Loucy (cell line): ENCODE data around the gene RAD50.
A peak's percentile ranks its signal among the peaks of the same experiment; 100 is the strongest.
"Not testable (repeated sequence)": the region's sequence is repeated elsewhere in the genome, so short reads cannot be mapped to it uniquely, and the experiment has no call there.

ENCODE experiments used
- H2AFZ ChIP-seq: fragments of 200-600 bp; sonication (generic); 2 replicates; pipeline ENCODE4 v1.6.0; 2016; ENCODE audit warnings: antibody characterized with exemption, mild to moderate bottlenecking, low read length, moderate library complexity
- H3F3A ChIP-seq: fragments of 200-600 bp; 2 replicates; pipeline ENCODE4 v1.6.0; 2016; ENCODE audit warnings: antibody characterized with exemption, low read depth, mild to moderate bottlenecking
- H3K27me3 ChIP-seq: fragments of 200-600 bp; sonication (generic); 2 replicates; pipeline ENCODE4 v1.6.1; 2014; ENCODE audit warnings: low read length, mild to moderate bottlenecking; ENCODE audit not compliant: insufficient read depth, poor library complexity, severe bottlenecking
- H3K36me3 ChIP-seq: fragments of 200-600 bp; sonication (generic); 2 replicates; pipeline ENCODE4 v1.6.1; 2016; ENCODE audit warnings: low read length; ENCODE audit not compliant: insufficient read depth
- H3K4me1 ChIP-seq: fragments of 200-600 bp; sonication (generic); 2 replicates; pipeline ENCODE4 v1.5.1; 2014; ENCODE audit warnings: low read length, mild to moderate bottlenecking; ENCODE audit not compliant: insufficient read depth, poor library complexity, severe bottlenecking
- H3K4me2 ChIP-seq: fragments of 200-600 bp; sonication (generic); 2 replicates; pipeline ENCODE4 v1.6.0; 2014; ENCODE audit warnings: antibody characterized with exemption, low read length, low read depth, mild to moderate bottlenecking; ENCODE audit not compliant: poor library complexity, severe bottlenecking
- H3K4me3 ChIP-seq: fragments of 200-600 bp; sonication (generic); 2 replicates; pipeline ENCODE4 v1.5.1; 2014; ENCODE audit warnings: low read length, mild to moderate bottlenecking, mixed read lengths; ENCODE audit not compliant: poor library complexity, severe bottlenecking
- H3K79me2 ChIP-seq: fragments of 200-600 bp; sonication (generic); 2 replicates; pipeline ENCODE4 v1.6.1; 2014; ENCODE audit warnings: low read length; ENCODE audit not compliant: insufficient read depth
- H3K9ac ChIP-seq: fragments of 200-600 bp; sonication (generic); 2 replicates; pipeline ENCODE4 v1.6.0; 2014; ENCODE audit warnings: mild to moderate bottlenecking, low read depth, low read length, moderate library complexity; ENCODE audit not compliant: poor library complexity, severe bottlenecking
- H3K9me2 ChIP-seq: fragments of 200-600 bp; sonication (generic); replicated peaks from 2 replicates; pipeline ENCODE4 v1.6.1; 2016; ENCODE audit warnings: low read depth, low read length, mixed read lengths
- H3K9me3 ChIP-seq: fragments of 200-600 bp; sonication (generic); 2 replicates; pipeline ENCODE4 v1.6.1; 2014; ENCODE audit warnings: mild to moderate bottlenecking, antibody characterized with exemption, low read length, low read depth; ENCODE audit not compliant: insufficient read depth
- H4K20me1 ChIP-seq: fragments of 200-600 bp; sonication (generic); 2 replicates; pipeline ENCODE4 v1.6.0; 2014; ENCODE audit warnings: antibody characterized with exemption, low read length, mild to moderate bottlenecking; ENCODE audit not compliant: insufficient read depth, poor library complexity, severe bottlenecking
- EZH2phosphoT487 ChIP-seq: fragments of 200-600 bp; IDR thresholded peaks from 2 replicates; pipeline ENCODE4 v1.6.1; 2018; ENCODE audit warnings: antibody characterized with exemption, mild to moderate bottlenecking, moderate library complexity, borderline replicate concordance
- TF ChIP-seq, protein P1 (sequence below): fragments of 200-600 bp; sonication (generic); conservative IDR thresholded peaks from 2 replicates; pipeline ENCODE4 v1.5.1; 2014; ENCODE audit warnings: mild to moderate bottlenecking, antibody characterized with exemption, low read length

Gene RAD50

DNA sequence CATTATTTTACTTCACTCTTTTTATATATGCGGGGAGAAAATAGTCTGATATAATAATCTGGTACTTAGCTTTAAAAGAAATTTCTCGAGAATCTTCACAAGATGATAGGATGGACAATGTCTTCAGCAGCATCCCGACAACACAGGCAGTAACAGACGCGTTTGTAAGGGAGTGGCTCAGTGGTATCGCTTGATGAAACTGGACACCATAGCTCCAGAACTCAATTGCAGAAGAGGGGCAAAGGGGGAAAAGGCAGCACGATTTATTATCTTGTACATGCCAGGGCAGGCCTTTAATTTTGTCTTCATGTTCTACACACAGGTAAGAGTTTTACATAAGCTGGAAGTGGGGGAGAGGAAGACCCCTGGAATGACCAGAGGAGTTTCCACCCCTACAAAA lies 132.7 kb downstream of the RAD50 start:
- TF ChIP-seq, protein P1, sequence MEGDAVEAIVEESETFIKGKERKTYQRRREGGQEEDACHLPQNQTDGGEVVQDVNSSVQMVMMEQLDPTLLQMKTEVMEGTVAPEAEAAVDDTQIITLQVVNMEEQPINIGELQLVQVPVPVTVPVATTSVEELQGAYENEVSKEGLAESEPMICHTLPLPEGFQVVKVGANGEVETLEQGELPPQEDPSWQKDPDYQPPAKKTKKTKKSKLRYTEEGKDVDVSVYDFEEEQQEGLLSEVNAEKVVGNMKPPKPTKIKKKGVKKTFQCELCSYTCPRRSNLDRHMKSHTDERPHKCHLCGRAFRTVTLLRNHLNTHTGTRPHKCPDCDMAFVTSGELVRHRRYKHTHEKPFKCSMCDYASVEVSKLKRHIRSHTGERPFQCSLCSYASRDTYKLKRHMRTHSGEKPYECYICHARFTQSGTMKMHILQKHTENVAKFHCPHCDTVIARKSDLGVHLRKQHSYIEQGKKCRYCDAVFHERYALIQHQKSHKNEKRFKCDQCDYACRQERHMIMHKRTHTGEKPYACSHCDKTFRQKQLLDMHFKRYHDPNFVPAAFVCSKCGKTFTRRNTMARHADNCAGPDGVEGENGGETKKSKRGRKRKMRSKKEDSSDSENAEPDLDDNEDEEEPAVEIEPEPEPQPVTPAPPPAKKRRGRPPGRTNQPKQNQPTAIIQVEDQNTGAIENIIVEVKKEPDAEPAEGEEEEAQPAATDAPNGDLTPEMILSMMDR: no peak
- no peak for TF ChIP-seq EZH2phosphoT487
- H3K9me3 ChIP-seq: no peaks in the 10 kb centered on the region
- no peak overlapping the region for H3K4me3 ChIP-seq
- H3K79me2 ChIP-seq: no peaks in the 10 kb centered on the region
- peak overlapping the region; percentile 54 for H3K4me2 ChIP-seq
- no peaks in the 10 kb centered on the region for H4K20me1 ChIP-seq
- no peaks in the 10 kb centered on the region for H3K9me2 ChIP-seq
- no peak overlapping the region for H2AFZ ChIP-seq
- H3K9ac ChIP-seq: no peak overlapping the region
- no peaks in the 10 kb centered on the region for H3K36me3 ChIP-seq
- H3K4me1 ChIP-seq: peaks cover 19% of the 10 kb centered on the region
- no peaks in the 10 kb centered on the region for H3K27me3 ChIP-seq
- H3F3A ChIP-seq: no peaks in the 10 kb centered on the region

DNA sequence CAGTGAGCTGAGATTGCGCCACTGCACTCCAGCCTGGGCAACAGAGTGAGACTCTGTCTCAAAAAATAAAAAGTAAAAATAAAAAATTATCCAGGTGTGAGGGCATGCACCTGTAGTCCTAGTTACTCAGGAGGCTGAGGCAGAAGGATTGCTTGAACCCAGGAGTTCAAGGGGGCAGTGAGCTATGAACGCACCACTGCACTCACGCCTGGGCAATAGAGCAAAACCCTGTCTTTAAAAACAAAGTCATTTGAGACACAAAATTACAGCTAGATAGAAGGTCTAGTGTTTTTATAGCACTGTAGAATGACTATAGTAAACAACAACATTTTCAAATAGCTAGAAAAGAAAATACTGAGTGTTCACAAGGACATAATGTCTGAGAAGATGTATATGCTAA lies 133.4 kb downstream of the RAD50 start:
- H3K4me1 ChIP-seq: peaks cover 19% of the 10 kb centered on the region
- H3K4me3 ChIP-seq: no peak overlapping the region
- TF ChIP-seq, protein P1: no peak
- TF ChIP-seq EZH2phosphoT487: no peak
- no peak overlapping the region for H3K9ac ChIP-seq
- no peaks in the 10 kb centered on the region for H3K9me2 ChIP-seq
- H3K9me3 ChIP-seq: no peaks in the 10 kb centered on the region
- no peaks in the 10 kb centered on the region for H3K79me2 ChIP-seq
- no peak overlapping the region for H3K4me2 ChIP-seq
- H3K36me3 ChIP-seq: no peaks in the 10 kb centered on the region
- no peak overlapping the region for H2AFZ ChIP-seq
- no peaks in the 10 kb centered on the region for H3F3A ChIP-seq
- H3K27me3 ChIP-seq: no peaks in the 10 kb centered on the region
- H4K20me1 ChIP-seq: no peaks in the 10 kb centered on the region

DNA sequence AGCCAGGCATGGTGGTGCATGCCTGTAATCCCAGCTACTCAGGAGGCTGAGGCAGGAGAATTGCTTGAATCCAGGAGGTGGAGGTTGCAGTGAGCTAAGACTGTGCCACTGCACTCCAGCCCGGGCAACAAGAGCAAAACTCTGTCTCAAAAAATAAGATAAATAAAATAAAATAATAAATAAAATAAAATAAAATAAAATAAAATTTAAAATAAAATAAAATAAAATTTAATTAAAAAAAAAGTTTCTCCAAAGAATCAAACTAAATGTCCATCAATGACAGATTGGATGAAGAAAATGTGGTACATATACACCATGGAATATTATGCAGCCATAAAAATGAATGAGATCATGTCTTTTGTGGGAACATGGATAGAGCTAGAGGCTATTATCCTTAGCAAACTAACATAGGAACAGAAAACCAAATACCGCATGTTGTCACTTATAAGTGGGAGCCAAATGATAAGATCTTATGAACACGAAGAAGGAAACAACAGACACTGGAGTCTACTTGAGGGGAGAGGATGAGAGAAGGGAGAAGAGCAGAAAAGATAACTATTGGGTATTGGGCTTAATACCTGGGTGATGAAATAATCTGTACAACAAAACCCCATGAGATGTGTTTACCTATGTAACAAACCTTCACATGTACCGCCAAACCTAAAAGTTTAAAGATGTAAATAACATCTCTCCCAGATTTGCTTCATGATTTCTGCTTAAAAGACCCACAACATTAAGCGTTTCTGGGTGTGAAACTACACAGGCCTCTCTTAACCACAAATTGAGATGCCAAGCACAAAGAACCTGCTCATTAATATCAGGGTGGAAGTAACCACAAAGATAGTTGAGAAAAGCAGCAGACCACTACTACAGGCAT lies 135.2 kb downstream of the RAD50 start:
- H3K79me2 ChIP-seq, H3K9me3 ChIP-seq, H3K4me2 ChIP-seq, H2AFZ ChIP-seq, H3K4me3 ChIP-seq, H4K20me1 ChIP-seq, H3K36me3 ChIP-seq, H3K9ac ChIP-seq, H3K27me3 ChIP-seq, H3F3A ChIP-seq, H3K9me2 ChIP-seq: not testable (repeated sequence)
- H3K4me1 ChIP-seq: peaks cover 19% of the 10 kb centered on the region

DNA sequence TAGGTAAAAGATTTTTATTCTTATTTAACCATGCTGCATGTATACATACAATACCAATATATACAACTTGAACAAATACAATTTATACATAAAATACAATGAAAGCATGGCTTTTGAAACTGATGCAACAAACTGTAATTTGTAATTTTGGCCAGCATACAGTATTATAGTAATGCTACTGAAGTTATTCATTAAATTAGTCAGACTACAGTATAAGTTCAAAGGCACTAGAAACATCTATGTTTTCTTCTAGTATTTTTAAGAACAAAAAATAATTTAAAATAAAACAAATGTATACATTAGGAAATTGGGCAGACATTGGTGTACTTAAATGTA lies 135.8 kb downstream of the RAD50 start:
- Histone ChIP-seq H3K9me2 (no peaks in the 10 kb centered on the region), H3K36me3 (no peaks in the 10 kb centered on the region)
- TF ChIP-seq, protein P1: no peak
- TF ChIP-seq EZH2phosphoT487: no peak

More for the DNA sequence above, 135.8 kb downstream of the RAD50 start:
- Histone ChIP-seq H4K20me1 (no peaks in the 10 kb centered on the region), H3K9ac (no peak overlapping the region), H3K79me2 (no peaks in the 10 kb centered on the region), H3K4me2 (no peak overlapping the region), H3F3A (no peaks in the 10 kb centered on the region), H3K4me1 (peaks cover 18% of the 10 kb centered on the region), H2AFZ (no peak overlapping the region), H3K9me3 (no peaks in the 10 kb centered on the region), H3K27me3 (no peaks in the 10 kb centered on the region), H3K4me3 (no peak overlapping the region)
